NCI-H2227 (cell line): Measurements from ENCODE around the gene AMOTL2.

Experiments used
- DNase-seq: peaks from one replicate; lab custom pipeline; 2025; ENCODE audit not compliant: unreplicated experiment; lab: John Stamatoyannopoulos, UW

AMOTL2 gene

GRCh38 chr3:134380249-134380648, 6.0 kb upstream of the AMOTL2 start:
- DNase-seq: no peak

GRCh38 chr3:134378818-134379217, 4.6 kb upstream of the AMOTL2 start:
- no peak for DNase-seq

DNA sequence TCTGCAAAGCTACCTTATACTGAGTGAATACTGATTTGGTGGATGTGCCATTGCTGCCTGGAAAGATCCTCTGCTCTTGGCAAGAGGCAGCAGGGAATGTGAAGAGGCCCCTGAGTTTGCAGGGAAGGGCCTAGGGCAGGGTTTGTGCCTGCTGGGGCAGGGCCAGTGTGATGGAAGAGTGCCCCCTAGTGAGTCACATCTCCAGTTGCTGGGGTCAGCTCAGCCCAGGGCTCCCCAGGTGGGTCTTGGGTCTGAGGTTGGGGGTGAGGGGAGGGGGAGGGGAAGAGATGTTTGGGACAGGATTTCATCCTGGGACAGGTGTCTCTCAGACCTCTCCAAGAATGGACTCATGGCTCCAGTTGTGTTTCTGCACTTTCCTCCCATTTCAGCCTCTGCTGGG, 4.1 kb upstream of the AMOTL2 start:
- DNase-seq: no peak

DNA sequence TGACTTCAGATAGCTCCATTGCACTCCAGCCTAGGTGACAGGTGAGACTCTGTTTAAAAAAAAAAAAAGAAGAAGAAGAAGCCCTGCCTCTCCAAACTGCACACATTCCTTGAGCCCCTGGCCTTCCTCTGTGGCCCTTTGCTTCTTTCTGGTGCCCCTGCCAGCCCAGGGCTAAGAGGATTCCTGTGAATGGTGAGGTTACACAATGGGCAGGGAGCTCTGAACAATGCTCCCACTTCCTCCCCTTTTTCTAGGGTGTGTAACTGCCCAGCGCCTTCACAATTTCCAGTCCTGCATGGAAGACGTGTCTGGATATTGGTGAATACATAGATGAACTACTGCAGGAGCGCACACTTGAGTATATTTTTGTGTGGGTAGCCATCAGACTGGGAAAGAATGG, 3.6 kb upstream of the AMOTL2 start:
- DNase-seq: no peak

DNA sequence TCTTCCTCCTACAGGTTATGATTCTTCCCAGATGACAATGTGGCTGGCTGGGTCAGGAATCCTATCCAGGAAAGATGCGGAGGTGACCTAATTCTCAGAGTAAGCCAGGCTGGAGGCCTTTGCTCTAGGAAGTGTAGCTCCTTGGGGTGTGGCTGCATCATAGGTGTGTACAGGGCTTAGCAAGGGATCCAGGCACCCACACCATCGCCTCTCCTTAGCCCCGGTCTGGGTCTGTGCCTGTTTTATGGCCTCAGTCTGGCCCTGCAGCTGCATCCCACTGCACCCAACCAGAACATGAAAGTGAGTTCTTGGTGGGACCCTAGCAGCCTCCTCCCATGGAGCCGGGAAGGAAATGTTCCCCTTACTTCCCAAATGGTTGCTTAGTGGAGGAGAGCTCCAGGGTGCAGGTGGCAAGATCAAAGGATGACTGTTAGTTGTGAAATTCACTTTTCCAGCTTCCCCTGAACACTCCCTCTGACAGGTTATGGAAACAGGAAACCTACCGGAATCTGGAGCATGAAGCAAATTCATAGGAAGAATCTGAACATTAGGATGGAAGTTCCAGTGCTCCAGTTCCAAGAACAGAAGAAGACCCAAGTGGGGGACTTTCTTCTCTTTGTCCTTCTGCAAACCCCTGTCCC, 2.7 kb upstream of the AMOTL2 start:
- no peak for DNase-seq

DNA sequence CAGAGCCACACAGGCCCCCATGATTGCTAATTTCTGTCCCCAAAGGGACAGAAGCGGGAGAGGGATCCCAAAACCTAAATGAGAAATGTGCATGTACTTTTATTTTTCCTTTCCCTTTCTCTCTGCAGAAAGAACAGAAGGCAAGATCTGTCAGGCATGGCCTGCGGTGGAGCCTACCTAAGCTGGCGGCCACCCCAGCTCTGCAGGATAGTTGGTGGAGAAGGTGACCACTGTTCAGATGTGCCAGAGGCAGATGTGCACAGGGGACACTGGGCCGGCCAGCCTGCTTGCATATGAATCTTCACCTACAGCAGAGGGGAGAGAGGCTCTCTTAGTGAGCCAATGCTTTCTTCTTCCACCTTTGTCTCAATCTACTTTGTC, 2.1 kb upstream of the AMOTL2 start:
- no peak for DNase-seq

DNA sequence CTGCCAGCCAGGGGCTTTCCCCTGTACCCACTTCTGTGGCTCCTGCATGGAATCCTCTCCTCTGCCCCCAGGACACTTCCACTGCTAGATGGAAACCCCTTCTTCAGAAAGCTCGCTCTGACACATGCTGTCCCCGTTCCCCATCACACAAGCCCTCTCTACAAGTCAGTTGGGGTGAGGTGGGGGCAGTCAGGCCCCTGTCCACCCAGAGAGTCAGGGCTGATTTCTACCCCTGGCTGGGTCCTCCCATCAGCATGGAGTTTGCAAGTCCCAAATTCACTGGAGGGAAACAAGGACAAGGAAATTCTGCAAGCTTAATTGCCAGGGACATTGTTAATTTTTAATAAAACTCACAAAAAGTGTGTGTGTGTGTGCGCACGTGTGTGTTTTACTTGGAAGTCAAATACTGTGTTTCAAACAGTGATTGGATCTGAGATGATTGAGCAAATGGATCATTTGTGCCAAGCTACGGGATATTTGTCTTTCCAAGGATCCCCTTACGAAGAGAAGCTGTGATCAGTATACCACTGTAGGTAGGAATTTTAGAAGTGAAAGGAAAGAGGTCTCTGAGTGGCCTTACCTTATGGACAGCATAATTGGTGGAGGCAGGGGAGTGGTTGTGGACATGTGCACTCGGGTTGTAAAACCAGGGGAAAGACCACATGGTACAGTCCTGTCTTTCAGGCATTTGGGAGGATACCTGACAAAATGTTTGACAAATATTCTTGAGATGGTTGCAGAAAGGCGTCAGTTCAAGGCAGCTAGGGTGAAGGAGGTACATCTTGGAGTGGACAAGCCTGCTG, 1.5 kb upstream of the AMOTL2 start:
- no peak for DNase-seq

DNA sequence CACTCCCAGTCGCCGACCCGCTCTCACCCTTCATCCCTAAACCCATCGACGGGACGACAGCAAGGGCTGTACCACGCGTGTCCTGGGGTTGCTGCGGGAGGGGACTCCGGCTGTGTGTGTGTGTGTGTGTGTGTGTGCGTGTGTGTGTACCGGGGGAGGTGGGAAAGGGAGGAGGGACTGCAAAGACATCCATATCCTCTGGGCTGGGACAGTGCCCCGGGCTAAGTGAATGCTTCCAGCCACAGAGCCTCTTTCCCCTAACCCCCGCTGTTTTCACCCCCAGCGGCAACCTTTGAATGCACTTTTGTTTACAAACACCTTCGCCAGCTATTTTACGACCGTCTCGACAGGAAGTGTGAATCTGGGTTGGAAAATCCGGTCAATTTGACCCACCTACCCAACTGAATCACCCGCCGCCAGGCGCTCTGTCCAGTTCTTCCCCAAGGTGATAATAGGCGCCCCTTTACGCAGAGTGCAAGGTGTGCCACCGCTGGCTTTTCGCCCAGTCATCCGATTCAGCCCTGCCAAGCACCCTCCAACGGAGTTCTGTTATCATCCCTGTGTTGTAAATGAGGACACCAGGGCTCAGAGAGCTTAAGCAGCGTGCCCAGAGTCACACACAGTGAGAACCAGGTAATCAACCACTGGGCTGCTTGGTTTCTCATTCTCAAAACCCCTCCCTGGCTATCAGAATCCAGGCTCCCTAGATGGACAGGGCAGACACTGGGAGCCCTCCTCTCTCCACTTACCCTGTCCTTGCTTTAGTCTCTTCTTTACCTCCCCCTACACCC, 739 bp upstream of the AMOTL2 start:
- peak; percentile 11 for DNase-seq

DNA sequence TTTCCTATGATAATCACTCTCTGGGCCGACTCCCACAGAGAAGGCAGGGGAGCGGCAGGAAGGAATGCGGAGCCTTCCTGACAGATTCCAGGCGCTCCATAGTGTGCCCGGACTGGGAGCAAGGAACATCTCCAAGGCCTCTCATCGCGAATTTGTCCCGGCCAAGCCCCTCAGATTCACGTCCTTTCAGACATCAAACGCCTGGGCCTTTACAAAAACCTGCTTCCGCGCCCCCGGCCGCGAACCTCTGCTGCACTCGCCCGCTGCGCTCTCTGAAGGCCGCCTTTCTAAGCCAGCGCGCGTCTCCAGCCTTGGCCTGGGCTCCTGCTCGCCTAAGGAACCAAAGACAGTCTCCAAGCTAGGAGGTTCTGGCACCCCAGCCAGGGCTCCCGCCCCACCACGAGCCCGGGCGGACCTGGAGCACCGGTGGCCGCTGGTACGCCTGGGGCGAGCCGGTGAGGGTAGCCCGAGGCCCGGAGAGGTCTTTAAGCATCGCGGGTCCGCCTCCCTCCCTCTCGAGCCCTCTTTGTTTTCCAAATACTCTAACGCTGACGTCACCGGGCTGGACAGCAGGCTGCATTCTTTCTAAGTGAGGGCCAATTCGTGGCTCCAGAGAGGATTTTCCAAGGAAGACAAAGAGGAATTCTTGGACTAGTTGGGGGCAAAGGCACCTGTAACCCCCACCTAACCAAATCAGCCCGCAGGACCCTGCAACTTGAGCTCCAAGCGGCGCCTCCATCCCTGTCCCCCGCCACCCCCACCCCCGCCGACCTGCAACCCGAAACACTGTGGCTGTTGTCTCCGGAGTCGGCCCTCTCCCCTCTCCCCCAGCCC, 759 bp downstream of the AMOTL2 start:
- peak; percentile 59 for DNase-seq

DNA sequence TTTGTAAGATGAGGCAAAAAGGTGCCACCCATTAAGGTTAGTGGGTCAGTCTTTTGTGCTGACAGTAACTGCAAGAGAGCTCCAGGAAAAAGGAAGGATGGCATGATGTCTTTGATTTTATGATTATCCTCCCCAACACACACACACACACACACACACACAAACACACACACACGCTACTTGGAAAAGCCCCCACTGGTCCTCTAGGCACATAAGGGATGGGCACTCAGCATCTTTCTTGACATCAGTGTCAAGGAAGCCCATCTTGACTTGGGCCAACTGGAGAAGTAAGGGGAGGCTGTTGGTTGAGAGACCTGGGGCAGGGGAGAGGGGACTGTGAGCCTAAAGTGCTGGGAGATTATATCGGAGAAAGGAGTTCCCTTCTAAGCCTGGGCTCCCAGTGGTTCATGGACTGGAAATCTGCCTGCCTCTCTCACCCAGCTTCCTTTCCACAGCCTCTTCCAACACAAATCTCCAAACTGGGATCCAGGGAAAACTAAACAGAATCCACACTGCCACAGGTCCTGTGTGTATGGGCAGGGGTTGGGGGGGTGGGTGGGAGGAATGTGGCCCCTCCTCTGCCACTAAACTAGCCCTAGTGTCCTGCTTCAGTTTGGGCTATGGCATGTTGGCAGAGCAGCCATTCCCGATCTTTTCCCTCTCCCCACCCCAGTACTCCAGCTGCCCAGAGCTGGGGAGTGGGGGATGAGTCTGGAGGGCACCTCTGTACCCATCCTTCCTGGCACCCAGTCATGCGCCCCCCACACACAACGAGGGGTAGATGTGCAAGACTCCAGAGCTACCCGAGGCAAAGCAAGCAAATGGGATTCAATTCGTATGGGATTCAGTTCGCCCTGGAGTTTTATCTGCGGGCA, 1.6 kb downstream of the AMOTL2 start:
- no peak for DNase-seq

GRCh38 chr3:134371542-134372324, 2.5 kb downstream of the AMOTL2 start:
- DNase-seq: no peak

GRCh38 chr3:134370611-134371531, 3.4 kb downstream of the AMOTL2 start:
- no peak for DNase-seq

DNA sequence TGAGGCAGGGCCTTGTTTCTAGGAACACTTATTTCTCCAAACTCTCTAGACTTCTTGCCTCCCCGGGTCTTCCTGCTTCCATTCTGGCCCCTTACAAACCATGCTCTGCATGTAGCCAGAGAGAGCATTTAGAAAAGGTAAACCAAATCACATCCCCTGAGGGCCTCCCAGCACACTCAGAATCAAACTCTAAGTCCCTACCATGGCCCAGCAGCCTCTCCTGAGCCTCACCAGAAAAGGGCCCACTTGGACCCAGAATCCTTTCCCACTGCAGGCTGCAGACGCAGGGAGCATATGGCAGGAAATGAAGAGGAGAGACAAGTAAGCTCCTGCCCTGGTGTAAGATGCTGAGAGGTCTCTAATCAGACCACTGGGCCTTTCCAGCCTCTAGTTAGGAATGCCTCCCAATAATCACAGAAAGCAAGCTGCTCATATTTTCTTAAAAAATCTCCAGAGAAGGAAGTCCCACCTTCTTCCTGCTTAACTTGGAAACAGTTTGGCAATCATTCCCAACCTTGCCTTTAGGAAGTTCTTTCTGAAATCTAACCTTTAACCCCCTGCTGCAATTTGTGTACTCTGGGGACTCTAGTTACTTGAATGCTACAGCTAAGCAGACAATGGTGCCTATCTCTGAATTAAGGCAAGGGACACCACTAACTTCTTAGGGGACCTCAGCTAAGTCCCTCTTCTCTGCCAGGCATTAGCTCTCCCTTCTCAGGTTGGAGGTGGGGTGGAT, 4.2 kb downstream of the AMOTL2 start:
- no peak for DNase-seq

GRCh38 chr3:134369231-134369741, 5.0 kb downstream of the AMOTL2 start:
- no peak for DNase-seq

DNA sequence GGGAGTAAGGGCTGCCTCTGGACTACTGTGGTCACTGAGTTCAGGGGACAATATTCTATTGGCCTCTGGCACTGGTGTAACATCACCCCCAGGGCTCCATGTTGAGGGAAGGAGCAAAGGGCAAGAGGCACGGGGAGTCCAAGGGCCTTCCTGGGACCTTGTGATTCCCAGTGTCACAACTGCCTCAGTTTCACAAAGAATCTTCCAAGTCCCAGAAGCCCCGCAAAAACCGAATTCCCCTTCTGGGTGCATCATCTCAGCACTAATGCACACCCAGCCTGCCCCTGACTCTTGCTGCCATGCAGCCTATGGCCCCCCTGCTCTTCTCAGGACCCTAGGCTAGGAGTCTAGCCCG, 5.5 kb downstream of the AMOTL2 start:
- no peak for DNase-seq

GRCh38 chr3:134367869-134368750, 6.1 kb downstream of the AMOTL2 start:
- no peak for DNase-seq
